OCI-LY7 (cell line): Measurements from ENCODE around the gene HIGD2A. TPM values are rescaled to one million over a fixed set of nuclear protein-coding genes. Genes with fewer than 3 reads are reported as not detected.
"Not testable (repeated sequence)": the region's sequence is repeated elsewhere in the genome, so short reads cannot be mapped to it uniquely, and the experiment has no call there.

ENCODE experiments used
- BruUV-seq: library from RNA; stranded (reverse); fragments of 400-500 nt; replicated peaks from 2 replicates; lab custom pipeline; 2021; lab: Mats Ljungman, UMichigan
- CTCF ChIA-PET: fragments of 300-600 bp; sonication (Branson Sonifier 250); formaldehyde crosslinking; loops from one replicate; lab custom pipeline; 2022; ENCODE audit warnings: antibody characterized with exemption; ENCODE audit not compliant: unreplicated experiment; lab: Charles Lee
- POLR2A ChIA-PET: fragments of 300-600 bp; sonication (Branson Sonifier 250); formaldehyde crosslinking; loops from one replicate; lab custom pipeline; 2022; ENCODE audit warnings: antibody characterized with exemption; lab: Charles Lee
- DNase-seq: peaks from one replicate; pipeline ENCODE4 v3.0.0-alpha.2; 2015; ENCODE audit warnings: low spot score
- H2AFZ ChIP-seq: fragments of 200-600 bp; sonication (generic), shearing (Covaris generic); 2 replicates; pipeline ENCODE4 v1.6.1; 2014; ENCODE audit warnings: mild to moderate bottlenecking, antibody characterized with exemption, low read length, moderate library complexity
- H3K27ac ChIP-seq: fragments of 200-600 bp; sonication (generic); 2 replicates; pipeline ENCODE4 v1.5.1; 2014; ENCODE audit warnings: mixed run types, low read depth, mild to moderate bottlenecking, moderate library complexity, low read length, inconsistent platforms; ENCODE audit not compliant: poor library complexity, severe bottlenecking
- H3K36me3 ChIP-seq: fragments of 200-600 bp; sonication (generic); 2 replicates; pipeline ENCODE4 v1.6.1; 2014; ENCODE audit warnings: mild to moderate bottlenecking, antibody characterized with exemption, low read length, moderate library complexity, mixed read lengths; ENCODE audit not compliant: insufficient read depth
- H3K4me1 ChIP-seq: fragments of 200-600 bp; sonication (generic); 2 replicates; pipeline ENCODE4 v1.5.1; 2014; ENCODE audit warnings: mild to moderate bottlenecking, low read length; ENCODE audit not compliant: insufficient read depth, poor library complexity, severe bottlenecking
- H3K4me2 ChIP-seq: fragments of 200-600 bp; sonication (generic); 2 replicates; pipeline ENCODE4 v1.6.1; 2014; ENCODE audit warnings: mild to moderate bottlenecking, low read length
- H3K4me3 ChIP-seq: fragments of 200-600 bp; sonication (generic); 2 replicates; pipeline ENCODE4 v1.5.1; 2014; ENCODE audit warnings: mild to moderate bottlenecking, low read depth, low read length; ENCODE audit not compliant: poor library complexity, severe bottlenecking
- H3K79me2 ChIP-seq: fragments of 200-600 bp; sonication (generic); 2 replicates; pipeline ENCODE4 v1.6.1; 2016; ENCODE audit warnings: low read depth, mild to moderate bottlenecking, low read length, moderate library complexity, mixed read lengths; ENCODE audit not compliant: insufficient read depth
- H3K9me2 ChIP-seq: fragments of 200-600 bp; sonication (generic); 2 replicates; pipeline ENCODE4 v1.6.1; 2016; ENCODE audit warnings: mild to moderate bottlenecking, low read length, mixed read lengths; ENCODE audit not compliant: insufficient read depth
- H3K9me3 ChIP-seq: fragments of 200-600 bp; sonication (generic); 2 replicates; pipeline ENCODE4 v1.6.1; 2014; ENCODE audit warnings: mild to moderate bottlenecking, mixed run types, low read length, mixed read lengths
- H4K20me1 ChIP-seq: fragments of 200-600 bp; sonication (generic); 2 replicates; pipeline ENCODE4 v1.6.1; 2014; ENCODE audit warnings: mild to moderate bottlenecking, antibody characterized with exemption, low read length, moderate library complexity, mixed read lengths; ENCODE audit not compliant: insufficient read depth
- CTCF ChIP-seq: fragments of 200-600 bp; sonication (generic); conservative IDR thresholded peaks from 2 replicates; pipeline ENCODE4 v1.5.1; 2014; ENCODE audit warnings: mild to moderate bottlenecking, antibody characterized with exemption, low read length, moderate library complexity, mixed read lengths
- EZH2phosphoT487 ChIP-seq: fragments of 200-600 bp; sonication (generic); IDR thresholded peaks from 2 replicates; pipeline ENCODE4 v1.6.1; 2018; ENCODE audit warnings: low read depth, borderline replicate concordance, mild to moderate bottlenecking, mixed run types, antibody characterized with exemption, low read length, moderate library complexity, mixed read lengths
- intact Hi-C: fragments of 100-400 bp; cut with micrococcal nuclease; formaldehyde crosslinking; loops from one replicate; pipeline ENCODE4 v1.10.0; 2022; ENCODE audit not compliant: unreplicated experiment
- total RNA-seq, 2 experiments: library from RNA; depleted of rRNA in 1 of 2; stranded (reverse); fragments of >200 nt in 1 of 2; shearing (Covaris generic) in 1 of 2; gene quantifications; 2 replicates each; pipeline ENCODE4 v1.2.3, GENCODE V29; 2014 to 2022

The HIGD2A gene
- total RNA-seq, 2 experiments from 2014 or later: 145 to 223 TPM

DNA sequence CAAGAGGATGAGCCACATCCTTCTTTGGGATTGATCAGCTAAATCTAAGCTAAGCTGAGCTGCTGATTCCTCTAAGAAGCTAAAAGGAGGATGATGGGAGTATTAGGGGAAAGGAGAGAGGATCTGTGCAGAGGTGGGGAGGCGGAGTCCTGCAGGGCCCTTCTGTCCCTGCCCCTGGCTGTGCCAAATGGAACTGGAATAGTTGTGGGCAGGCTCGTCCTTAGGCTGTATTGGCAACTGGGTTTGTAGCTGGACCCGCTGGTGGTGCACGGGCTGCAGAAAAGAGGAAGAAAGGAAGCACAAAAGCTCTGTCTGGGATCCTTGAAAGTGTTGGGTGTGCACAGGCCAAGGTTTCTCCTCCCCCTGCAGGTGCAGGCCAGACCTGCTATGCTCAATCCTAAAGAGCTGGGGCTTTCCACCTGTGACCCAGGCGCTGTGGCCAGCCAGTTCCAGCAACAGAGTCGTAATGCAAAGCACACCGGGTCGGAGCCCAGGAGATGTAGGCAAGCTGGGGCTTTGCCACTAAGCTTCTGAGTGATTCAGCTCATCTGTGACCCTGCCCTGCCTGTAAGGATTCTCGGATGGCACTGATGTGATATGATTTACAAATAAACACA, 18.0 kb downstream of the HIGD2A start:
- ChIA-PET POLR2A (interaction anchor here (0.5 to 0.6 kb wide), 2 partner anchors 54 to 137 kb away, joined by 4 read pairs; no protein-coding TSS in a partner anchor), CTCF (interaction anchor here (0.9 to 1.3 kb wide), 2 partner anchors 30 to 87 kb away, joined by 3 to 5 read pairs; no protein-coding TSS in a partner anchor)
- no peaks in the 10 kb centered on the region for H3K9me2 ChIP-seq
- DNase-seq: no peak
- H4K20me1 ChIP-seq: no peaks in the 10 kb centered on the region
- H3K9me3 ChIP-seq: no peaks in the 10 kb centered on the region
- no peak overlapping the region for H2AFZ ChIP-seq
- H3K4me2 ChIP-seq: no peak overlapping the region
- H3K4me1 ChIP-seq: peaks cover 6% of the 10 kb centered on the region
- peaks cover 22% of the 10 kb centered on the region; the same call in 1 of the 2 replicates for H3K36me3 ChIP-seq
- BruUV-seq: no TSS peak
- intact Hi-C loops: no loop called here
- H3K4me3 ChIP-seq: no peak overlapping the region
- H3K79me2 ChIP-seq: no peaks in the 10 kb centered on the region
- no peak overlapping the region for H3K27ac ChIP-seq
- TF ChIP-seq CTCF (no peak), EZH2phosphoT487 (no peak)

DNA sequence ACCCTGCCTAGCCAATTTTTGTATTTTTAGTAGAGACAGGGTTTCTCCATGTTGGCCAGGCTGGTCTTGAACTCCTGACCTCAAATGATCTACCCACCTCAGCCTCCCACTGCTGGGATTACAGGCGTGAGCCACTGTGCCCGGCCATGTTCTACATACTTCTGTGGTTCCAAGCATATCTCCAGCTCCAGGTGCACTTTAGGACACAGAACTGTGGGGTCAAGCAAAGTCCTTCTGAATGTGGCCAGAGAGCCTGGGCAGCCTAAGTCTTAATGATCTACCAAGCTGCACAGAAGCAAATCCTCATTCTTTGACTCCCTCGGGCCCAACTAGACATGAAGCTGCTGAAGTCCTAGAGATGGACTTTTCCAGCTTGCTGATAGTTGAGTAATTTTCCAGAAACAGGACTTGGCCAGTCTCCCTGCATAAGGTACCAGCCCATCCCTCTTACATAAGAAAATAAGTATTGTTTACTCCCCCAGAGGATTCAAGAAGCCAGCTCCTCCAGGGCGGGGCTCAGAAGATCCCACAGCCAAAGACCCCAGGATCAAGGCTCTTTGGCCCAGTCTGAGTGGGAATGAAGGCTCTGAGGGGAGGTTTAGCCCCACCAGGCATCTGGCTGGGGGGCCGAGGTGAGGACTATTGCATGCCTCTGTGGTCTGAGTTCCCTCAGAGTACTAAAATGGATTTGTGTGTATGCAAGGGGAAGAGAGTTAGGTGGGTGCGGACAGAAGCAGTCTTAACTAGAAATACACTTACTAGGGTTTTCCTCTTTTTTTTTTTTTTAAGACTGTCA, 19.1 kb downstream of the HIGD2A start:
- Histone ChIP-seq H3K36me3 (peaks cover 22% of the 10 kb centered on the region; the same call in 1 of the 2 replicates), H4K20me1 (no peaks in the 10 kb centered on the region), H3K9me3 (no peaks in the 10 kb centered on the region), H3K79me2 (no peaks in the 10 kb centered on the region), H3K27ac (no peak overlapping the region), H3K9me2 (no peaks in the 10 kb centered on the region), H3K4me1 (peaks cover 6% of the 10 kb centered on the region), H3K4me3 (no peak overlapping the region), H3K4me2 (no peak overlapping the region), H2AFZ (no peak overlapping the region)
- DNase-seq: no peak
- POLR2A ChIA-PET: interaction anchor here (0.6 to 0.7 kb wide), 3 partner anchors 36 to 251 kb away, joined by 3 to 4 read pairs (median 3); partner anchors contain the start of gene KIAA1191
- BruUV-seq: no TSS peak
- intact Hi-C loops: no loop called here
- CTCF ChIA-PET: interaction anchor here (1.3 kb wide), 1 partner anchor 88 kb away, joined by 3 read pairs; no protein-coding TSS in a partner anchor
- TF ChIP-seq CTCF (no peak), EZH2phosphoT487 (no peak)

DNA sequence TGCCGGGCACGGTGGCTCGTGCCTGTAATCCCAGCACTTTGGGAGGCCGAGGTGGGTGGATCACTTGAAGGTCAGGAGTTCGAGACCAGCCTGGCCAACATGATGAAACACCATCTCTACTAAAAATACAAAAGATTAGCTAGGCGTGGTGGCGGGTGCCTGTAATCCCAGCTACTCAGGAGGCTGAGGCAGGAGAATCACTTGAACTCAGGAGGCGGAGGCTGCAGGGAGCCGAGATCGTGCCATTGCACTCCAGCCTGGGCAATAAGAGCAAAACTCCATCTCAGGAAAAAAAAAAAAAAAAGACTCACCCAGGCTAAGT, 19.7 kb downstream of the HIGD2A start:
- POLR2A ChIA-PET: interaction anchor here (0.7 to 1.0 kb wide), 2 partner anchors 14 to 47 kb away, joined by 3 to 6 read pairs; partner anchors contain the start of gene KIAA1191
- H3K9me3 ChIP-seq, H3K9me2 ChIP-seq, CTCF ChIA-PET, intact Hi-C loops, H3K4me2 ChIP-seq, H4K20me1 ChIP-seq, H3K79me2 ChIP-seq, DNase-seq, H3K27ac ChIP-seq, BruUV-seq, H3K4me1 ChIP-seq, H2AFZ ChIP-seq, H3K4me3 ChIP-seq: not testable (repeated sequence)
- H3K36me3 ChIP-seq: peaks cover 22% of the 10 kb centered on the region; the same call in 1 of the 2 replicates
